Fibroblast of villous mesenchyme (primary cell): ENCODE results near the gene TEX35. TPM values are rescaled to one million over a fixed set of nuclear protein-coding genes. Genes with fewer than 3 reads are reported as not detected.

Experiments
- DNase-seq: peaks from one replicate; pipeline ENCODE4 v3.0.0-alpha.2; 2010; ENCODE audit warnings: low read depth
- H3K4me3 ChIP-seq: 2 replicates; pipeline ENCODE4 v1.5.1; 2011; ENCODE audit warnings: low read depth, mild to moderate bottlenecking, low read length
- CTCF ChIP-seq: IDR thresholded peaks from 2 replicates; pipeline ENCODE4 v1.5.1; 2012; ENCODE audit warnings: low read depth, mild to moderate bottlenecking, low read length; ENCODE audit not compliant: insufficient read depth
- total RNA-seq: library from RNA; depleted of rRNA; stranded (reverse); fragments of >200 nt; gene quantifications from 2 replicates; pipeline ENCODE4 v1.2.3, GENCODE V29; 2012

Gene TEX35
- total RNA-seq, 1 donor, result under 0.01 TPM

DNA sequence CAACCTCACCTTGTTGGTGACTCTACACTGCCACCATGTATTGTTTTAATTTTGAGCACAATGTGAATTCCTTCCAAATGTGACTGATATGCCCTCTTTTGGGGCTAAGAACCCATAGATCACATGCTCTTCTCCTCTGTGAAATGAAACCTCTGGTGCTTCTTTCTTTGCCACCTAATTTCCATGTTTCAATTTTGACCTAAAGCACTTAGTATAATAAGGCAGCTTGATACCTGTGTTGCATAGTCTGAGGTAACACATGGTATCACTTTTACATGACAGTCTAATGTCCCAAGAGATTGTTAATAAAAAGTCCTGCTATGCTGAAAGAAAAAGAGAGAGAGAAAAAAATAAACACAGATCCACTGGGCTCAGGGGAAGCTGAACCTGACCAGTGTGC, 40.4 kb upstream of the TEX35 start:
- no peak for TF ChIP-seq CTCF
- H3K4me3 ChIP-seq, result no peak overlapping the region
- DNase-seq, result no peak

DNA sequence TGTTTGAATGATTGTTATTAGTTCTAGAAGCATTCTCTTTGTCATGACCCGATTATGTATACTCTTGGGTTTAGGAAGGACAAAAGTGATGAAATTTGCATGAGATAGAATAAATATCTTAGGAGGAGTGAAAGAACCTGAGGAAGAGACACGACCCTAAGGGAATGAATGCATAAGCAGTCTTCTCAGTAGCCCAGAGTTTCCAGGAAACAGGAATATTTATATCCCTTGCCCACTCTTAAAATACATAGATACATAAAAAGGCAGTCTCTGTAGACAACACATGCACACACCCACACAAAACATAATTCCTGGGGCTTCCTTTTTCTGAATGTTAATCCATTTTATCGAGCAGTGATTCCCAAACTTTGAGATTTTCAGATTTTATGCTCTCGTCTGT, 35.5 kb upstream of the TEX35 start:
- no peak for DNase-seq
- no peak for TF ChIP-seq CTCF

DNA sequence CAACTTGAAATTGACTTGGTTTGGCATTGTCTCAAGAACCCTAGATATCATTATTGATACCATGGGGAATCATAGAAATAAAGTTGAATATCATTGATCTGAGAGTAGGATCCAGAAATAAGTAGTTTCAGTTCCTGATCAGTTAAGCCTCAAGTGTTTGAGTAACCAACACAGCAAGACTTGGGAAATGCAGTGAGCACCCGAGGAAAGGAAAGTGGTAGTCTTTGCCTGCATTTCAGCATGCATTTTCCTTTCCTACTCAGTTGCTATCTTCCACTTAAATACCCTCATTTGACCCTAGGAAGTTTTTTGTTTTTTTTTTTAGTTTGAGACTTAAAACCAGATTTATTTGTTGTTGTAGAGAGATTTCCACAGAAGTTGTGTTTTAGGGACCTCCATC, 35.1 kb upstream of the TEX35 start:
- no peak for TF ChIP-seq CTCF
- DNase-seq, result no peak
- no peak overlapping the region for H3K4me3 ChIP-seq

More for the DNA sequence above, 35.5 kb upstream of the TEX35 start:
- H3K4me3 ChIP-seq, result no peak overlapping the region

DNA sequence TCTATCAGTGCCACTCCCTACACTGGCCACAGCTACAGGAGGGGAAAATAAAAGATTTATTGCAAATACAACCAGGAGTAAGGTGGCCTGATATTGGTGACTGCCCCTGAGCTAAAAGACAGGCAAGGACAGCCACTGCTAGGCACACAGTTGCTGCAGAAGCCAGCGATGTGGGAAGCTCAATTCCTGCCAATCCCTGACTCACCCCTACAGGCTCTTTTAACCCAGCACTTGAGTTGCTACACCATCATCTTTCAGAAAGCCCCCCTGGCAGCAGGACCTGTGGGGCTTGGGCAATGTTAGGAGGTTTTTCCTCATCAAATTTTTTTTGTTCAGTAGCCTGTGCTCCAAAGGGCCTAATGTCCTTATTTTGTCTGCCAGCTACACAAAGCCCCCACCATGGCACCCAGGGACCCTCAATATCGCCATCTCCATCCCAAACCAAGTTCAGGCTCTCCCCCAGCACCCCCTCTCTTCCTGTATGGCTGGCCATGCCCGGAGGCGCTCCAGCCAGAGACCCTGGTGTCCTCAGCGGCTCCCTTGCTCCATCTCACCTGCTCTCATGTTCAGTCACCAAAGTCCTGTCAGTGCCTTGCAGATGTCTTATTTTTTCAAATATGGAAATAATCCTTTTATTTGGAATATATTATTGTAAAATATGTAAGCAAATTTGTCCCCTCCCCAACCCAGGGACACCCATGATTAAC, 29.5 kb upstream of the TEX35 start:
- TF ChIP-seq CTCF, result no peak
- no peak overlapping the region for H3K4me3 ChIP-seq
- DNase-seq, result no peak

DNA sequence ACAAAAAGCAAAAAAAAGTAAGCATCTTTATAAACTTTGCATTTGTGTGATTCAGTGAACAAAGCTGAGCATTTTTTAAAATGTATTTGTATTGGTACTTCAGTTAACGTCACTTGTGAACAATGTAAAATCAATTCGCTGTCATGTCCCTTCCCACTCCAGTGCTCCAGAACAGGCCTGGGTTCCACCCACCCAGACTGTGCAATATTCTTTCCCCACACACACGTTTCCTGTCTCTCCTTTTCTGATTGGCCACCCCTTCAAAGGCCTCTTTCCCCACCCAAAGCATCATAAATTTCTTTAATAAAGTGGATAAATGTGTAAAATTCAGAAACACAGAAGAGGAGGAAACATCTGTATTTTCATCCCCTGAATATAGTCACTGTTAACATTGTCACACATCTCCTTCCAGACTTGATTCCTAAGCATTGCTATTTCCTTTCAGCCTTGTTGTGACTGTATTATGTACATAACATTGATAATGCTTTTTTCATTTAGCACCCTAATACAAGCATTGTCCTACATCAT, 28.1 kb upstream of the TEX35 start:
- DNase-seq, result no peak
- no peak for TF ChIP-seq CTCF

GRCh38 chr1:178485541-178485981, 27.3 kb upstream of the TEX35 start:
- H3K4me3 ChIP-seq, result no peak overlapping the region
- DNase-seq, result no peak
- no peak for TF ChIP-seq CTCF

More for the DNA sequence above, 28.1 kb upstream of the TEX35 start:
- H3K4me3 ChIP-seq, result no peak overlapping the region
